Mesodermal cell (in vitro differentiated cells): ENCODE results near the gene RNPS1.
A peak's percentile ranks its signal among the peaks of the same experiment; 100 is the strongest.
"Not testable (repeated sequence)": the region's sequence is repeated elsewhere in the genome, so short reads cannot be mapped to it uniquely, and the experiment has no call there.

Source experiments
- H3K27ac ChIP-seq: 2 replicates; pipeline ENCODE4 v1.7.0; 2013; ENCODE audit warnings: mild to moderate bottlenecking, low read depth, low read length, moderate library complexity; ENCODE audit not compliant: severe bottlenecking
- H3K36me3 ChIP-seq: 2 replicates; pipeline ENCODE4 v1.7.1; 2013; ENCODE audit warnings: mild to moderate bottlenecking, low read length, moderate library complexity; ENCODE audit not compliant: control insufficient read depth, insufficient read depth
- H3K4me1 ChIP-seq: one replicate; pipeline ENCODE4 v1.7.1; 2013; ENCODE audit warnings: mild to moderate bottlenecking, low read length; ENCODE audit not compliant: insufficient read depth, control insufficient read depth, poor library complexity, severe bottlenecking
- H3K4me3 ChIP-seq: 2 replicates; pipeline ENCODE4 v1.7.0; 2013; ENCODE audit warnings: low read length, control low read depth, mild to moderate bottlenecking; ENCODE audit not compliant: insufficient read depth, poor library complexity, severe bottlenecking; ENCODE audit errors: extremely low read depth
- H3K9me3 ChIP-seq: 2 replicates; pipeline ENCODE4 v1.7.1; 2013; ENCODE audit warnings: mild to moderate bottlenecking, low read length, moderate library complexity; ENCODE audit not compliant: control insufficient read depth
- WGBS, 2 experiments: methylation state at CpG; one replicate each; pipeline ENCODE4 v1.1.5; 2013; ENCODE audit warnings: missing lambda C conversion rate in 2 of 2; ENCODE audit not compliant: insufficient coverage in 2 of 2; 5-methylcytosine and 5-hydroxymethylcytosine counted together

Gene RNPS1

GRCh38 chr16:2273484-2273883, 5.6 kb upstream of the RNPS1 start:
- Histone ChIP-seq H3K9me3 (no peaks in the 10 kb centered on the region), H3K36me3 (peaks cover 5% of the 10 kb centered on the region), H3K27ac (no peak overlapping the region), H3K4me1 (no peaks in the 10 kb centered on the region), H3K4me3 (no peak overlapping the region)
- WGBS, 2 experiments, result 91 to 93% methylated on average over 16 of the region's 16 CpGs

GRCh38 chr16:2271848-2272461, 4.0 kb upstream of the RNPS1 start:
- 96 to 98% methylated on average over 10 to 12 of the region's 14 CpGs for WGBS, 2 experiments
- Histone ChIP-seq H3K4me1 (no peaks in the 10 kb centered on the region), H3K36me3 (peaks cover 5% of the 10 kb centered on the region), H3K9me3 (no peaks in the 10 kb centered on the region), H3K4me3 (no peak overlapping the region), H3K27ac (no peak overlapping the region)

GRCh38 chr16:2270588-2271470, 2.9 kb upstream of the RNPS1 start:
- 82 to 88% methylated on average over 11 to 13 of the region's 15 CpGs for WGBS, 2 experiments
- Histone ChIP-seq H3K4me1 (peaks cover 4% of the 10 kb centered on the region), H3K27ac (no peak overlapping the region), H3K36me3 (peaks cover 8% of the 10 kb centered on the region), H3K4me3 (no peak overlapping the region), H3K9me3 (no peaks in the 10 kb centered on the region)

GRCh38 chr16:2270070-2270462, 2.1 kb upstream of the RNPS1 start:
- peaks cover 11% of the 10 kb centered on the region for H3K36me3 ChIP-seq
- 95 to 96% methylated on average over 6 to 7 of the region's 9 CpGs for WGBS, 2 experiments
- H3K27ac ChIP-seq, result no peak overlapping the region
- peaks cover 5% of the 10 kb centered on the region for H3K4me1 ChIP-seq
- no peak overlapping the region for H3K4me3 ChIP-seq
- no peaks in the 10 kb centered on the region for H3K9me3 ChIP-seq

GRCh38 chr16:2267505-2267912, 417 bp downstream of the RNPS1 start:
- H3K4me3 ChIP-seq, result peak overlapping the region; percentile 88
- peak overlapping the region; percentile 98 for H3K27ac ChIP-seq
- not testable (repeated sequence) for H3K9me3 ChIP-seq, H3K4me1 ChIP-seq
- 0% methylated on average over 28 to 42 of the region's 54 CpGs for WGBS, 2 experiments
- H3K36me3 ChIP-seq, result peaks cover 34% of the 10 kb centered on the region

GRCh38 chr16:2266887-2267286, 1.0 kb downstream of the RNPS1 start:
- H3K4me1 ChIP-seq, H3K9me3 ChIP-seq, H3K27ac ChIP-seq: not testable (repeated sequence)
- WGBS, 2 experiments, result 0% methylated on average over 1 of the region's 12 CpGs
- Histone ChIP-seq H3K4me3 (peak overlapping the region; percentile 88), H3K36me3 (peaks cover 38% of the 10 kb centered on the region)

- peaks cover 76% of the 10 kb centered on the region for H3K36me3 ChIP-seq
- H3K27ac ChIP-seq, H3K4me1 ChIP-seq, H3K9me3 ChIP-seq, H3K4me3 ChIP-seq: not testable (repeated sequence)
- WGBS, 2 experiments, result 99 to 100% methylated on average over 9 to 11 of the region's 14 CpGs
Measured at GRCh38 chr16:2263026-2263425, 4.9 kb downstream of the RNPS1 start.

- Histone ChIP-seq H3K4me1 (no peaks in the 10 kb centered on the region), H3K36me3 (peaks cover 98% of the 10 kb centered on the region), H3K27ac (no peak overlapping the region), H3K4me3 (no peak overlapping the region), H3K9me3 (no peaks in the 10 kb centered on the region)
- WGBS, 2 experiments, result 100% methylated on average over 4 of the region's 8 CpGs; no CpG with 5 or more reads in 1 of the 2 experiments
Measured at GRCh38 chr16:2260250-2260649, 7.7 kb downstream of the RNPS1 start.

GRCh38 chr16:2258530-2258929, 9.4 kb downstream of the RNPS1 start:
- not testable (repeated sequence) for H3K27ac ChIP-seq, H3K4me3 ChIP-seq, H3K4me1 ChIP-seq, H3K9me3 ChIP-seq
- WGBS, 2 experiments, result 96 to 99% methylated on average over 6 to 7 of the region's 7 CpGs
- peaks cover 96% of the 10 kb centered on the region for H3K36me3 ChIP-seq

- Histone ChIP-seq H3K9me3 (no peaks in the 10 kb centered on the region), H3K27ac (no peak overlapping the region), H3K4me3 (no peak overlapping the region), H3K4me1 (peaks cover 6% of the 10 kb centered on the region), H3K36me3 (peaks cover 96% of the 10 kb centered on the region)
- 98 to 100% methylated on average over 4 to 5 of the region's 6 CpGs for WGBS, 2 experiments
Measured at GRCh38 chr16:2257726-2258125, 10.2 kb downstream of the RNPS1 start.
